Measurements from ENCODE around the gene ERC2.
"Not testable (repeated sequence)": the region's sequence is repeated elsewhere in the genome, so short reads cannot be mapped to it uniquely, and the experiment has no call there.

Gene ERC2

GRCh38 chr3:56023546-56023945 lies 444.7 kb downstream of the ERC2 start:
- DNase-seq (ENCODE audit: extremely low read depth in 1 of 2, low read depth in 1 of 2): no peak

GRCh38 chr3:56022619-56023018 lies 445.6 kb downstream of the ERC2 start:
- no peak for DNase-seq (ENCODE audit: extremely low read depth in 1 of 2, low read depth in 1 of 2)

- DNase-seq (ENCODE audit: extremely low read depth in 1 of 2, low read depth in 1 of 2): no peak
Observed at GRCh38 chr3:56019490-56020146, 448.6 kb downstream of the ERC2 start.

GRCh38 chr3:56015374-56015773 lies 452.9 kb downstream of the ERC2 start:
- DNase-seq (ENCODE audit: extremely low read depth in 1 of 2, low read depth in 1 of 2): not testable (repeated sequence)

GRCh38 chr3:56012721-56013120 lies 455.5 kb downstream of the ERC2 start:
- DNase-seq (ENCODE audit: extremely low read depth in 1 of 2, low read depth in 1 of 2): no peak

- no peak for DNase-seq (ENCODE audit: extremely low read depth in 1 of 2, low read depth in 1 of 2)
Observed at GRCh38 chr3:56005196-56005805, 463.0 kb downstream of the ERC2 start.

- no peak for DNase-seq (ENCODE audit: extremely low read depth in 1 of 2, low read depth in 1 of 2)
Observed at GRCh38 chr3:56003129-56003528, 465.1 kb downstream of the ERC2 start.

- no peak for DNase-seq (ENCODE audit: extremely low read depth in 1 of 2, low read depth in 1 of 2)
Observed at GRCh38 chr3:56001991-56002390, 466.3 kb downstream of the ERC2 start.

GRCh38 chr3:56001537-56001936 lies 466.7 kb downstream of the ERC2 start:
- DNase-seq (ENCODE audit: extremely low read depth in 1 of 2, low read depth in 1 of 2): no peak

GRCh38 chr3:55989366-55989765 lies 478.9 kb downstream of the ERC2 start:
- DNase-seq (ENCODE audit: extremely low read depth in 1 of 2, low read depth in 1 of 2): no peak

- no peak for DNase-seq (ENCODE audit: extremely low read depth in 1 of 2, low read depth in 1 of 2)
Observed at GRCh38 chr3:55988905-55989304, 479.4 kb downstream of the ERC2 start.

- DNase-seq (ENCODE audit: extremely low read depth in 1 of 2, low read depth in 1 of 2): no peak
Observed at GRCh38 chr3:55984626-55985025, 483.6 kb downstream of the ERC2 start.

GRCh38 chr3:55978953-55979352 lies 489.3 kb downstream of the ERC2 start:
- DNase-seq (ENCODE audit: extremely low read depth in 1 of 2, low read depth in 1 of 2): no peak

- DNase-seq (ENCODE audit: extremely low read depth in 1 of 2, low read depth in 1 of 2): no peak
Observed at GRCh38 chr3:55974421-55975165, 493.7 kb downstream of the ERC2 start.

- no peak for DNase-seq (ENCODE audit: extremely low read depth in 1 of 2, low read depth in 1 of 2)
Observed at GRCh38 chr3:55969634-55970033, 498.6 kb downstream of the ERC2 start.

- DNase-seq (ENCODE audit: extremely low read depth in 1 of 2, low read depth in 1 of 2): no peak
Observed at GRCh38 chr3:55968331-55968730, 499.9 kb downstream of the ERC2 start.

GRCh38 chr3:55966566-55966965 lies 501.7 kb downstream of the ERC2 start:
- no peak for DNase-seq (ENCODE audit: extremely low read depth in 1 of 2, low read depth in 1 of 2)

- DNase-seq (ENCODE audit: extremely low read depth in 1 of 2, low read depth in 1 of 2): no peak
Observed at GRCh38 chr3:55965776-55966175, 502.5 kb downstream of the ERC2 start.

- DNase-seq (ENCODE audit: extremely low read depth in 1 of 2, low read depth in 1 of 2): no peak
Observed at GRCh38 chr3:55964491-55964985, 503.7 kb downstream of the ERC2 start.

- DNase-seq (ENCODE audit: extremely low read depth in 1 of 2, low read depth in 1 of 2): no peak
Observed at GRCh38 chr3:55963601-55964000, 504.7 kb downstream of the ERC2 start.

- DNase-seq (ENCODE audit: extremely low read depth in 1 of 2, low read depth in 1 of 2): no peak
Observed at GRCh38 chr3:55959471-55960080, 508.7 kb downstream of the ERC2 start.

- DNase-seq (ENCODE audit: extremely low read depth in 1 of 2, low read depth in 1 of 2): no peak
Observed at GRCh38 chr3:55958605-55959004, 509.7 kb downstream of the ERC2 start.

Data from activated CD8-positive, alpha-beta memory T cell treated with anti-CD3 and anti-CD28 coated beads for 1 hour (primary cell).